GM08714 (cell line): ENCODE results near the gene SSR2.

ENCODE experiments used
- H3K4me3 ChIP-seq: fragments of 200-500 bp; sonication (Bioruptor generic); 2 replicates; pipeline ENCODE4 v1.5.1; 2014; ENCODE audit warnings: mild to moderate bottlenecking, low read length, inconsistent platforms
- ZNF274 ChIP-seq: IDR thresholded peaks from 2 replicates; pipeline ENCODE4 v1.6.1; 2012; ENCODE audit warnings: mild to moderate bottlenecking, low read depth, low read length

SSR2 gene

DNA sequence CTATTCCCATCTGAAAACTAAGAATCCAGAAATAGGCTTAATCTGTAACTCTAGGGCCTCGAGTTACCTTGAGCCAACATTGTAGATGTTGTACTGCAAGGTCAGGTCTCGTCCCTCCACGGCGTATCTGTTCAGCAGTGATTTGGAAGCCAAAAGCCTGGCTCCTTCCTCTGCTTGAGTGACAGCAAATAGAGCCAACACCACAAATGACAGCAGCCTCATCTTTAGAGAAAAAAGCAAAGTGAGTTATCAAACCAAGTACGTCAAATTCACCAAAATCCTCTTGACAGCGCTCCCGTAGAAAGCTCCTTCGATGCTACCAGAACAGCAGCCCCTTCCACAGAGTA, 832 bp downstream of the SSR2 start:
- TF ChIP-seq ZNF274 = no peak

DNA sequence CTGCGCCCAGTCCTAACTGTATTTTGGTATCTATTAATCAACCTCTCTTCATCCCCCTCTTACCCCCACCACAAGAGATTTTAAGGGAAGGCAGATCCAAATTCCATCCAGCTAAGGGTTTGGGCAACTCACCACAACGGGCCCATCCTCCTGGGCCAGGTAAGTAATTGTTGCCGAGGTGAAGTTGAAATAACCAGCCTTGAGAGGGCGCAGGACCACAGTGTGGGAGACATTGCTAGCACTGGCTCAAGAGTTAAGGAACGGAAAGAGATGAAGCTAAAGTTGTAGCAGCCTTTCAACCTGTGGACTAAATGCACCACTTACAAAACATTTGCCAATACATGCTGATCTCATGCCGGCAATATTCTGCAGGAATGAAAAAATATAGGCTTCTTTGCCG, 5.9 kb downstream of the SSR2 start:
- H3K4me3 ChIP-seq = no peak overlapping the region
- TF ChIP-seq ZNF274 = no peak

More for the DNA sequence above, 832 bp downstream of the SSR2 start:
- H3K4me3 ChIP-seq = peak overlapping the region; percentile 70

- peak overlapping the region; percentile 47; the same call in 1 of the 2 replicates for H3K4me3 ChIP-seq
- no peak for TF ChIP-seq ZNF274
Observed at GRCh38 chr1:156012051-156012817, 8.5 kb downstream of the SSR2 start.

DNA sequence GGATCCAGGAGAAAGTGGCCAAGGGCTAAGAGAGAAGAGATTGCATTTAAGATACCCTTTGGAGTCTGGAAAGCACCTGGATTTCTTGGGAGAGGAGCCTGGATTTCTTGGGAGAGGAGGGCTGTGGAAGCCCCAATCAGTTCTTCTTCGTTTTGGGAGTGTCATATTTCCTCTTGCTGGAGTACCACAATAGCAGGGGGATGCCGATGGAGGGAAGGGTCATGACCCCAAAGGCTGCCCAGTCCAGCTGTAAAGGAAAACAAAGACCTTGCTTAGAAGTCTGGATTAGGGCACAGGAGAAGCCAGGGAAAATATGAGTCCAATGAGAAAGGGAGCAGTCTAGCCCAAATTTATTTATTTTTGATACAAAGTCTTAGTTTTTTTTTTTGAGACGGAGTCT, 11.3 kb downstream of the SSR2 start:
- no peak overlapping the region for H3K4me3 ChIP-seq
- no peak for TF ChIP-seq ZNF274

GRCh38 chr1:156006666-156007376, 13.9 kb downstream of the SSR2 start:
- TF ChIP-seq ZNF274 = no peak
- H3K4me3 ChIP-seq = no peak overlapping the region

DNA sequence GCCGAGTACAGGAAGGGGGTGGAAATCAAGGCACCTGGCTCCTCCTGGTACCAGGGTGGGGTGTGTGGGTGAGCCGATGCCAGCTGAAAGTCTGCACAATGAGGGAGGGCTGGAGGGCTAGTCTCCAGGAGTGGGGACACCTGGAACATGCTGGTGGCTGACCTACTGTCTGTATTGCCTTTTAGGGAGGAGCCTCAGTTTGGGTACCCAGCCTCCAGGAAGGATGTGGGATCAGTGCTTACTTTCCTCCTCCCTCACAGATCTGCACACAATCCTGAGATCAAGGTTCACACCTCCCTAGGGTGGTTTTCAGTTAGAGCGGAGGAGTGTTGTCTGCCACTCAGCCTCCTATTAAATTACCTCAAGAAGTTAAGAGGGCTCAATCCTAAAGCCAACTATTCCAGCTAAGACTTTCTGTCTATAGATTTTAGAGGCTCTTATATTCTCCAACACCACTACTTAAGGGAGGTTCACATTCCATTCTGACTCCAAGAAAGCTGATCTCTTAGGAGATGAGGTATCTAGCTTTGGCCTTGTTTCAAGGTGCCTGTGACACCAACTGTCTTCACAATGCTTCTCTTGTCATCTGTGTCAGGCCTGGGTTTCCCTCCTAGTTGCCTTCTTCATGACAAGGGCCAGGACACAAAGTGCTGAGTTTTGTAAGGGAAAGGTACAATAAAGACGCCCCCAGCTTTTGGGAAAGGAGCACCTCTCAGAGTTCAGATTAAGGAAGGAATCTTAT, 15.7 kb downstream of the SSR2 start:
- H3K4me3 ChIP-seq = no peak overlapping the region
- no peak for TF ChIP-seq ZNF274

DNA sequence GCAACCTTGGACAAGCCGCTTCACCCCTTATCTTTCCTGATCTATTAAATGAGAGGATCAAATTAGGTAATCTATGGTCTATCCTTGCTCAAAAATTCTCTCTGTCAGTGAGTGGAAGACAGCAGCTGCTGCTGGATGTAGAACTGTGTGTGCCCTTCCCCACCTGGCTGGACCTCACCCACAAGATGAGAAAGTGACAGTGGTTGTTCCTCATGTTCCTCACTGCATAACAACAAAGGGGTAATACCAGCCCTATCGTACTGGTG, 16.9 kb downstream of the SSR2 start:
- no peak for TF ChIP-seq ZNF274
- H3K4me3 ChIP-seq = no peak overlapping the region

GRCh38 chr1:156002188-156002911, 18.4 kb downstream of the SSR2 start:
- no peak for TF ChIP-seq ZNF274

DNA sequence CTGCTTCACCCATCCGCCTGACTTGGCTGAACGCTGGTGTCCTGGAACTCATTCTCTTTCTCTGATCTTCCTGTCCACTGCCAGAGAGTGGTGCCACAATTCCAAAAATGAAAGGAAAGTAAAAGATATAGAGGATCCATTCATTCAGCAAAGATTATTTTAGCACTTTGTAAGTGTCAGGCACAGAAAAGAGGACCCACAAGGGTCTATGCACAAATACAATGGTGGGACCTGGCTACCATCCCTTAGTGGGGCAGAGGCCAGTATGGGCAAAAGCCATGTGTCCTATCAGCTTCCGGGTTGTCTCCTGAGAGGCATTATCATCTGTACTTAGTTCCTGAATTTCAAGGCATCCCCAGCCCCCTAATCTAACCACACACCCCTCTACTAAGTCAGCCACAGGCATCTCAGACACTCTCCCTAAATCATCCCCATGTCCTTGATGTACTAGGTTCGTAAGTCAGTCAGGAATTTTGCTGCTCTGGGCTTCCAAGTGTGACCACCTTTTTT, 19.0 kb downstream of the SSR2 start:
- H3K4me3 ChIP-seq = no peak overlapping the region
- no peak for TF ChIP-seq ZNF274

More at GRCh38 chr1:156002188-156002911, 18.4 kb downstream of the SSR2 start:
- H3K4me3 ChIP-seq = no peak overlapping the region

DNA sequence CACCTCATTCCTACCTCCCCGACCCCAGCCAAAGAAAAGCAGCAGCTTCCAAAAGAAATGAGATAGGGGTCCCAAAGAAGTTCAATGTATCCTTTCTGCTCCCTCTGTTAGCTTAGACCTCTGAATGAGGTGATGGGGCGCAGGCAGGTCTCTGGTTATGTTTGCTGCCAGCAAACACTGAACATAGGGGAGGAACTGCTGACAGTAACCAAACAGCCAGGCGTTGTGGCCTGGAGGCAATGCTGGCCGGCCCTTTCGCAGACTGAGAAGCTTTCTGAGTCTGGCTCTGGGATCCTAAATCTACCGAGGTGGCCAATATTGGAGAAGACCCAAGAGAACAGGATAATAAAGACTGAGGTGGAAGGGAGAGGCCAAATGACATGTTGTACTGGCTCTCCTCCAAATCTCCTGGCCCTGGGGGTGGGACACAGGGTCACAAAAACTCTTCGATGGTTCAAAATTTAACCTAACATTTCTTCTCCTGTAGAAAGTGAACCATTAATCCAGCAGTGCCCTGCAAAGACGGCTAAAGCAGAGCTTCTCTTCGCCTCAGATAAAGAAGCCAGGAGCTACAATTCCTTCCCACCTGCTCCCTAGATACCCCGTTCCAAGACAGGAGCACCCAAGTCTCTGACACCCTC, 19.6 kb downstream of the SSR2 start:
- H3K4me3 ChIP-seq = no peak overlapping the region
- TF ChIP-seq ZNF274 = no peak

DNA sequence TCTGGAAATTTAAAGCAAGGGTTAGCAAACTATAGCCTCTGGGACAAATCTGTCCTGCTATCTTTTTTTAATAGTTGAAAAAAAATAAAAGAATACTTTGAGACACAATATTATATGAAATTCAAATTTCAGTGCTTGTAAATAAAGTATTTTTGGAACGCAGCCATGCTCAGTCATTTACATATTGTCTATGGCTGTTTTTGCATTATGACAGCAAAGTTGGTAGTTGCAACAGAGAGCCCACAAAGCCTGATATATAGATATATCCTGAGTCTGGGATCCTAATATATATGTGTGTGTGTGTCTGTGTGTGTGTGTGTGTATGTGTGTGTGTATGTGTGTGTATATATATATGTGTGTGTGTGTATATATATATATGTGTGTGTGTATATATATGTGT, 20.8 kb downstream of the SSR2 start:
- no peak for TF ChIP-seq ZNF274
- H3K4me3 ChIP-seq = no peak overlapping the region

- no peak overlapping the region for H3K4me3 ChIP-seq
Observed at GRCh38 chr1:155996166-155996565, 24.6 kb downstream of the SSR2 start.

DNA sequence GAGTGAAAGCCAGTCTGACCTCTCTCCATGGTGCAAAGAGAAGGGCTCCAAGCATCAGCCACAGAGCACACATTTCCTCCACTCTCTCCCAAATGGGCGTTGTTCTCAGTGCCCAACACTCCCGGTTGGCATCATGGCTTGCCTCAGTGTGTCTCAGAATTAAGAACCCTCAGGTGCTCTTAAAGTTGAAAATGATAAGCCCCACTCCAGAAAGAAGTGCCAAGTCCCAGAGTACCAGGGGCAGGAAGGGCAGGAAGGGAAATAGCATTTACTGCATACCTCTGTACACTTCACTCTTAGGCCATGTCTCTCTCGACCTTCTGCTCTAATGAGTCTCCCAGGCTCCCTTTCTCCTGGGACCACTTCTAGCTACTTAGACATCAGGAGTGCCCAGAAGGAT, 27.2 kb downstream of the SSR2 start:
- H3K4me3 ChIP-seq = no peak overlapping the region
- no peak for TF ChIP-seq ZNF274

More at GRCh38 chr1:155996166-155996565, 24.6 kb downstream of the SSR2 start:
- no peak for TF ChIP-seq ZNF274
